ENCODE results near the gene EXD3. TPM values are rescaled to one million over a fixed set of nuclear protein-coding genes. Genes with fewer than 3 reads are reported as not detected.

Gene EXD3
- total and polyA plus RNA-seq, 2 of the 13 experiments (the other 11 are each of a cell fraction or from before 2014, with no cell fraction given) = 2.7 to 4.8 TPM

DNA sequence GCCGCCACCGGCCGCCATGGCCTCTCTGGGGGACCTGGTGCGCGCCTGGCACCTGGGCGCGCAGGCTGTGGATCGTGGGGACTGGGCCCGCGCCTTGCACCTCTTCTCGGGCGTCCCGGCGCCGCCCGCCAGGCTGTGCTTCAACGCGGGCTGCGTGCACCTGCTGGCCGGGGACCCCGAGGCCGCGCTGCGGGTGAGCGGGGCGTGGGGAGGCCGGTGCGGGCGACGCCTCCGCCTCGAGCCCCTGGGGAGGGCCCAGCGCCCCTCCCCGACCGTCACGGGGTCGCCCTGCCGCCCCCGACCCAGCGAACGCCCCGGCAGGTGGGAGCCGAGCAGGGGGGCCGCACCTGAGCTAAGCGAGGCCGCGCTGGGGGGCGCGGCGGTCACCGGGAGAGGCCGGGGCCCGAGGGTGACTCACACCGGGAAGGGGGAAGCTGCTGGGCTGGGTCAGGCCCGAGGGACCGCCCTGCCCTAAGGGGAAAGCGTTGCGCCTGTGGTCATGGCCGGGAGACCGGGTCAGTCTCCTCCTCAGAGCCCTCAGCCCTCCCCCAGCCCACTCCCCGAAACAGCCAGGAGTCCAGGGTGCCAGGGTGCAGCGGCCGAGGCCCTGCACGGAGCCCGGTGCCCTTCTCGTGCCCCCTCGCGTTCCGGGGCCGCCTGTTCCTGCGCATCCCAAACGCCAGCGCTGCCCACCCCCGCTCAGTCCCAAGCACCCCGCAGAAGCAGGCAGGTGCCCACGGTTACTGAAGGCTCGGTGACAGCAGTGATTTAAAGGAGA lies 741 bp upstream of the EXD3 start (continued):
- TF ChIP-seq FOXM1 (CRISPR knock-in tag; IDR thresholded peaks at IDR 0.05) (no peak), FOXJ3 (CRISPR knock-in tag; IDR thresholded peaks at IDR 0.05; ENCODE audit: borderline replicate concordance) (no peak), SMYD3 (CRISPR knock-in tag; IDR thresholded peaks at IDR 0.05) (no peak), ZNF761 (CRISPR knock-in tag; conservative IDR thresholded peaks at IDR 0.05) (no peak), SMARCE1 (IDR thresholded peaks at IDR 0.05; ENCODE audit: borderline replicate concordance) (no peak), ZNF547 (CRISPR knock-in tag; IDR thresholded peaks at IDR 0.05) (0 out of 2 replicates have a peak, but pooled peaks have one; percentile 1), KLF6 (CRISPR knock-in tag; IDR thresholded peaks at IDR 0.05) (0 out of 2 replicates have a peak, but pooled peaks have one; percentile 9), NFYB (CRISPR knock-in tag; IDR thresholded peaks at IDR 0.05) (no peak), MED8 (CRISPR knock-in tag; IDR thresholded peaks at IDR 0.05; ENCODE audit: insufficient replicate concordance) (no peak), ZNF567 (CRISPR knock-in tag; IDR thresholded peaks at IDR 0.05; ENCODE audit: borderline replicate concordance) (no peak), ZNF260 (CRISPR knock-in tag; IDR thresholded peaks at IDR 0.05; ENCODE audit: borderline replicate concordance, low read depth) (no peak), BHLHE40 (IDR thresholded peaks at IDR 0.05; ENCODE audit: low read length) (no peak), CEBPG (CRISPR knock-in tag; IDR thresholded peaks at IDR 0.05) (no peak), TSC22D2 (CRISPR knock-in tag; IDR thresholded peaks at IDR 0.05; ENCODE audit: borderline replicate concordance) (no peak), MAFF (IDR thresholded peaks at IDR 0.05; ENCODE audit: low read depth, low read length) (no peak), SRSF4 (IDR thresholded peaks at IDR 0.05; ENCODE audit: low read depth, low read length, poor library complexity, severe bottlenecking) (no peak), TP53 (CRISPR knock-in tag; conservative IDR thresholded peaks at IDR 0.05) (no peak)
- TF ChIP-seq, protein P1, sequence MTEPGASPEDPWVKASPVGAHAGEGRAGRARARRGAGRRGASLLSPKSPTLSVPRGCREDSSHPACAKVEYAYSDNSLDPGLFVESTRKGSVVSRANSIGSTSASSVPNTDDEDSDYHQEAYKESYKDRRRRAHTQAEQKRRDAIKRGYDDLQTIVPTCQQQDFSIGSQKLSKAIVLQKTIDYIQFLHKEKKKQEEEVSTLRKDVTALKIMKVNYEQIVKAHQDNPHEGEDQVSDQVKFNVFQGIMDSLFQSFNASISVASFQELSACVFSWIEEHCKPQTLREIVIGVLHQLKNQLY (CRISPR knock-in tag; IDR thresholded peaks at IDR 0.05) = no peak
- TF ChIP-seq, protein P2, sequence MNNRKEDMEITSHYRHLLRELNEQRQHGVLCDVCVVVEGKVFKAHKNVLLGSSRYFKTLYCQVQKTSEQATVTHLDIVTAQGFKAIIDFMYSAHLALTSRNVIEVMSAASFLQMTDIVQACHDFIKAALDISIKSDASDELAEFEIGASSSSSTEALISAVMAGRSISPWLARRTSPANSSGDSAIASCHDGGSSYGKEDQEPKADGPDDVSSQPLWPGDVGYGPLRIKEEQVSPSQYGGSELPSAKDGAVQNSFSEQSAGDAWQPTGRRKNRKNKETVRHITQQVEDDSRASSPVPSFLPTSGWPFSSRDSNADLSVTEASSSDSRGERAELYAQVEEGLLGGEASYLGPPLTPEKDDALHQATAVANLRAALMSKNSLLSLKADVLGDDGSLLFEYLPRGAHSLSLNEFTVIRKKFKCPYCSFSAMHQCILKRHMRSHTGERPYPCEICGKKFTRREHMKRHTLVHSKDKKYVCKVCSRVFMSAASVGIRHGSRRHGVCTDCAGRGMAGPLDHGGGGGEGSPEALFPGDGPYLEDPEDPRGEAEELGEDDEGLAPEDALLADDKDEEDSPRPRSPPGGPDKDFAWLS (CRISPR knock-in tag; IDR thresholded peaks at IDR 0.05; ENCODE audit: borderline replicate concordance) = no peak
- TF ChIP-seq, protein P3, sequence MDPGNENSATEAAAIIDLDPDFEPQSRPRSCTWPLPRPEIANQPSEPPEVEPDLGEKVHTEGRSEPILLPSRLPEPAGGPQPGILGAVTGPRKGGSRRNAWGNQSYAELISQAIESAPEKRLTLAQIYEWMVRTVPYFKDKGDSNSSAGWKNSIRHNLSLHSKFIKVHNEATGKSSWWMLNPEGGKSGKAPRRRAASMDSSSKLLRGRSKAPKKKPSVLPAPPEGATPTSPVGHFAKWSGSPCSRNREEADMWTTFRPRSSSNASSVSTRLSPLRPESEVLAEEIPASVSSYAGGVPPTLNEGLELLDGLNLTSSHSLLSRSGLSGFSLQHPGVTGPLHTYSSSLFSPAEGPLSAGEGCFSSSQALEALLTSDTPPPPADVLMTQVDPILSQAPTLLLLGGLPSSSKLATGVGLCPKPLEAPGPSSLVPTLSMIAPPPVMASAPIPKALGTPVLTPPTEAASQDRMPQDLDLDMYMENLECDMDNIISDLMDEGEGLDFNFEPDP (CRISPR knock-in tag; conservative IDR thresholded peaks at IDR 0.05) = no peak
- TF ChIP-seq, protein P4, sequence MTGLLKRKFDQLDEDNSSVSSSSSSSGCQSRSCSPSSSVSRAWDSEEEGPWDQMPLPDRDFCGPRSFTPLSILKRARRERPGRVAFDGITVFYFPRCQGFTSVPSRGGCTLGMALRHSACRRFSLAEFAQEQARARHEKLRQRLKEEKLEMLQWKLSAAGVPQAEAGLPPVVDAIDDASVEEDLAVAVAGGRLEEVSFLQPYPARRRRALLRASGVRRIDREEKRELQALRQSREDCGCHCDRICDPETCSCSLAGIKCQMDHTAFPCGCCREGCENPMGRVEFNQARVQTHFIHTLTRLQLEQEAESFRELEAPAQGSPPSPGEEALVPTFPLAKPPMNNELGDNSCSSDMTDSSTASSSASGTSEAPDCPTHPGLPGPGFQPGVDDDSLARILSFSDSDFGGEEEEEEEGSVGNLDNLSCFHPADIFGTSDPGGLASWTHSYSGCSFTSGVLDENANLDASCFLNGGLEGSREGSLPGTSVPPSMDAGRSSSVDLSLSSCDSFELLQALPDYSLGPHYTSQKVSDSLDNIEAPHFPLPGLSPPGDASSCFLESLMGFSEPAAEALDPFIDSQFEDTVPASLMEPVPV (CRISPR knock-in tag; IDR thresholded peaks at IDR 0.05) = 0 out of 2 replicates have a peak, but pooled peaks have one; percentile 13
- TF ChIP-seq, protein P5, sequence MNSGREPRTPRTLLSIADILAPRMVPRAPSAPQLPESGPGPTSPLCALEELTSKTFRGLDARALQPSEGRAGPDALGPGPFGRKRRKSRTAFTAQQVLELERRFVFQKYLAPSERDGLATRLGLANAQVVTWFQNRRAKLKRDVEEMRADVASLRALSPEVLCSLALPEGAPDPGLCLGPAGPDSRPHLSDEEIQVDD (CRISPR knock-in tag; IDR thresholded peaks at IDR 0.05; ENCODE audit: borderline replicate concordance) = no peak
